A673 (cell line): ENCODE data around the gene CCDC33. TPM values are rescaled to one million over a fixed set of nuclear protein-coding genes. Genes with fewer than 3 reads are reported as not detected.

ENCODE experiments used
- BruUV-seq: library from RNA; stranded (reverse); fragments of 400-500 nt; replicated peaks from 2 replicates; lab custom pipeline; 2021; lab: Mats Ljungman, UMichigan
- CTCF ChIA-PET: fragments of 300-600 bp; sonication (Branson Sonifier 250); formaldehyde crosslinking; loops from one replicate; lab custom pipeline; 2022; ENCODE audit warnings: antibody characterized with exemption; lab: Charles Lee
- POLR2A ChIA-PET: fragments of 300-600 bp; sonication (Branson Sonifier 250); formaldehyde crosslinking; loops from one replicate; lab custom pipeline; 2022; ENCODE audit warnings: antibody characterized with exemption; ENCODE audit not compliant: low non-redundant PET; lab: Charles Lee
- DNase-seq: peaks from one replicate; pipeline ENCODE4 v3.0.0-alpha.2; 2015; ENCODE audit warnings: low spot score
- H3K27ac ChIP-seq: fragments of 200-600 bp; sonication (generic); 2 replicates; pipeline ENCODE4 v1.5.1; 2016; ENCODE audit warnings: mixed run types, low read depth, mild to moderate bottlenecking, mixed read lengths, antibody characterized with exemption, low read length; ENCODE audit not compliant: poor library complexity, severe bottlenecking
- H3K27me3 ChIP-seq: fragments of 200-600 bp; sonication (generic); replicated peaks from 2 replicates; pipeline ENCODE4 v1.6.1; 2017; ENCODE audit warnings: mixed run types, low read depth, mild to moderate bottlenecking, mixed read lengths, antibody characterized with exemption, low read length; ENCODE audit not compliant: insufficient read depth, poor library complexity
- H3K36me3 ChIP-seq: fragments of 200-600 bp; sonication (generic); 2 replicates; pipeline ENCODE4 v1.6.1; 2016; ENCODE audit warnings: mixed run types, mild to moderate bottlenecking, mixed read lengths, antibody characterized with exemption, low read length; ENCODE audit not compliant: insufficient read depth, poor library complexity, severe bottlenecking
- H3K4me1 ChIP-seq: fragments of 200-600 bp; sonication (generic); 2 replicates; pipeline ENCODE4 v1.6.1; 2017; ENCODE audit warnings: mixed run types, mild to moderate bottlenecking, mixed read lengths, antibody characterized with exemption, low read length; ENCODE audit not compliant: insufficient read depth, poor library complexity, severe bottlenecking
- H3K4me3 ChIP-seq: fragments of 200-600 bp; sonication (generic); 2 replicates; pipeline ENCODE4 v1.5.1; 2016; ENCODE audit warnings: low read depth, mixed run types, mild to moderate bottlenecking, mixed read lengths, low read length; ENCODE audit not compliant: poor library complexity, severe bottlenecking
- H3K9me3 ChIP-seq: fragments of 200-600 bp; sonication (generic); 2 replicates; pipeline ENCODE4 v1.6.1; 2016; ENCODE audit warnings: mixed run types, low read depth, mild to moderate bottlenecking, mixed read lengths, antibody characterized with exemption, low read length; ENCODE audit not compliant: poor library complexity, severe bottlenecking
- EZH2 ChIP-seq: fragments of 200-600 bp; sonication (generic); IDR thresholded peaks from 2 replicates; pipeline ENCODE4 v1.6.1; 2017; ENCODE audit warnings: borderline replicate concordance, low read depth, mild to moderate bottlenecking, mixed read lengths, antibody characterized with exemption, low read length; ENCODE audit not compliant: poor library complexity, severe bottlenecking
- intact Hi-C: fragments of 100-400 bp; cut with micrococcal nuclease; formaldehyde crosslinking; loops from one replicate; pipeline ENCODE4 v1.10.0; 2022; ENCODE audit not compliant: unreplicated experiment
- total RNA-seq: library from RNA; stranded (reverse); gene quantifications from 2 replicates; pipeline ENCODE4 v1.2.3, GENCODE V29; 2021
- TF ChIP-seq, protein P1 (sequence below): fragments of 300-800, 200-600 bp; sonication (generic); conservative IDR thresholded peaks from 2 replicates; pipeline ENCODE4 v1.5.1; 2017; ENCODE audit warnings: low read depth, mild to moderate bottlenecking, antibody characterized with exemption, low read length, moderate library complexity, mixed read lengths

Gene CCDC33
- total RNA-seq, 1 experiment from 2014 or later, result not detected

DNA sequence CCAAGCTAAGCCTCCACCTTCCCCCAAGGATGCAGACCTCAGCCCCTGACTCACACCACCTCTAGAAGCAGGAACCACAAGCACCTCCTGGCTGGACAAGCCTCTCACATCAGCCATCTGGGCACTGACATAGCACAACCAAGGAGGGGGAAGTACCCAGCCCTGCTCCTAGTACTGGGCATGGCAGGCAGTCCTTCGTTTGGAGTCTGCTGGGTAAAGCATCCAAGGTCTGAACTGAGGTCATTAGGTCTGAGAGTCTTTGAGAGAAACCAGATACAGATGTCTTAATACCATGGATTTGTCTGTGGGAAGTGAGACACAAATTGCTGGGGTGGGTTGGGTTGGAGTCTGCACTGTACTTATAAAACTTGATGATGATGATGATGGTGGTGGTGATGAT lies 61.8 kb downstream of the CCDC33 start:
- intact Hi-C loops, result no loop called here
- POLR2A ChIA-PET, result no interaction called here
- no peaks in the 10 kb centered on the region for H3K9me3 ChIP-seq
- no TSS peak for BruUV-seq
- no peak overlapping the region for H3K27ac ChIP-seq
- CTCF ChIA-PET, result interaction anchor here (0.7 kb wide), 2 partner anchors 164 to 362 kb away, joined by 10 to 11 read pairs; no protein-coding TSS in a partner anchor
- H3K4me3 ChIP-seq, result no peak overlapping the region
- DNase-seq, result no peak
- peaks cover 4% of the 10 kb centered on the region for H3K4me1 ChIP-seq
- TF ChIP-seq, protein P1, sequence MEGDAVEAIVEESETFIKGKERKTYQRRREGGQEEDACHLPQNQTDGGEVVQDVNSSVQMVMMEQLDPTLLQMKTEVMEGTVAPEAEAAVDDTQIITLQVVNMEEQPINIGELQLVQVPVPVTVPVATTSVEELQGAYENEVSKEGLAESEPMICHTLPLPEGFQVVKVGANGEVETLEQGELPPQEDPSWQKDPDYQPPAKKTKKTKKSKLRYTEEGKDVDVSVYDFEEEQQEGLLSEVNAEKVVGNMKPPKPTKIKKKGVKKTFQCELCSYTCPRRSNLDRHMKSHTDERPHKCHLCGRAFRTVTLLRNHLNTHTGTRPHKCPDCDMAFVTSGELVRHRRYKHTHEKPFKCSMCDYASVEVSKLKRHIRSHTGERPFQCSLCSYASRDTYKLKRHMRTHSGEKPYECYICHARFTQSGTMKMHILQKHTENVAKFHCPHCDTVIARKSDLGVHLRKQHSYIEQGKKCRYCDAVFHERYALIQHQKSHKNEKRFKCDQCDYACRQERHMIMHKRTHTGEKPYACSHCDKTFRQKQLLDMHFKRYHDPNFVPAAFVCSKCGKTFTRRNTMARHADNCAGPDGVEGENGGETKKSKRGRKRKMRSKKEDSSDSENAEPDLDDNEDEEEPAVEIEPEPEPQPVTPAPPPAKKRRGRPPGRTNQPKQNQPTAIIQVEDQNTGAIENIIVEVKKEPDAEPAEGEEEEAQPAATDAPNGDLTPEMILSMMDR, result no peak
- TF ChIP-seq EZH2, result no peak
- no peaks in the 10 kb centered on the region for H3K27me3 ChIP-seq
- no peaks in the 10 kb centered on the region for H3K36me3 ChIP-seq

DNA sequence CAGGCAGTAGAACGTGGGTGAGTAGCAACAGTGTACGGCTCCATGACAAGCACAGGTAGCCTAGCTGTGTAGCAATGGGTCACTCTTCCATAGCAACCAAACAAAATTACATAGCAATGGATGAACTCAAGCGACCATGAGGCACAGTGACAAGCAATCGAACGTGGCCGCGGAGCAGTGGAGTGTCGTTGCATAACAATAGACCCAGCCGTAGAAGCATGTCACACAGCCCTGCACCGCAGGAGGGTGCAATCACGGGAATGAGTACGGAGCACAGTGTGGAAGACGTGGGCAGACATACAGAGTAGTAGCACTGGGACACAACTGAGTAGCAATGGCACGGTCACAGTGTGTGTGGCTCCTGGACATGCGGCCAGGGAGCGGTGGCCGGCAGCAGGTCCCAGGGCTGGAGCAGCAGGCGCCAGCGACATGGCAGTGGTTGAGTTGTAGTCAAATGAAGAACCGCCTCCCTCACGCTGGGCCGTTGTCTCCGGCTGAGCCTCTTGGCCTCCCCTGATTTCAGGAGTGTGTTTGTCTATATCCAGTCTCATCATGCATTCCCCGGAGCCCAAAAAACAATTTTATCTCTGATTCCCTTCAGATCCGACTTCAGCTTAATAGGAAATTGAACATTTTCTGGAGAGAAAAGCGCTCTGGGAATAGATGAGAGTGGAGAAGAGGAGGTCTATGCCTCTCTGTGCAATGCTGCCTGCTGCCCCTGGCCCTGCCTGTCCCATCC lies 64.1 kb downstream of the CCDC33 start:
- Histone ChIP-seq H3K4me1 (peaks cover 17% of the 10 kb centered on the region), H3K4me3 (no peak overlapping the region), H3K27ac (no peak overlapping the region), H3K27me3 (no peaks in the 10 kb centered on the region), H3K9me3 (no peaks in the 10 kb centered on the region), H3K36me3 (no peaks in the 10 kb centered on the region)
- intact Hi-C loops, result no loop called here
- DNase-seq, result peak; percentile 51
- POLR2A ChIA-PET, result no interaction called here
- CTCF ChIA-PET, result no interaction called here
- BruUV-seq, result no TSS peak
- TF ChIP-seq EZH2, result no peak
- TF ChIP-seq, protein P1, result peak; percentile 35

DNA sequence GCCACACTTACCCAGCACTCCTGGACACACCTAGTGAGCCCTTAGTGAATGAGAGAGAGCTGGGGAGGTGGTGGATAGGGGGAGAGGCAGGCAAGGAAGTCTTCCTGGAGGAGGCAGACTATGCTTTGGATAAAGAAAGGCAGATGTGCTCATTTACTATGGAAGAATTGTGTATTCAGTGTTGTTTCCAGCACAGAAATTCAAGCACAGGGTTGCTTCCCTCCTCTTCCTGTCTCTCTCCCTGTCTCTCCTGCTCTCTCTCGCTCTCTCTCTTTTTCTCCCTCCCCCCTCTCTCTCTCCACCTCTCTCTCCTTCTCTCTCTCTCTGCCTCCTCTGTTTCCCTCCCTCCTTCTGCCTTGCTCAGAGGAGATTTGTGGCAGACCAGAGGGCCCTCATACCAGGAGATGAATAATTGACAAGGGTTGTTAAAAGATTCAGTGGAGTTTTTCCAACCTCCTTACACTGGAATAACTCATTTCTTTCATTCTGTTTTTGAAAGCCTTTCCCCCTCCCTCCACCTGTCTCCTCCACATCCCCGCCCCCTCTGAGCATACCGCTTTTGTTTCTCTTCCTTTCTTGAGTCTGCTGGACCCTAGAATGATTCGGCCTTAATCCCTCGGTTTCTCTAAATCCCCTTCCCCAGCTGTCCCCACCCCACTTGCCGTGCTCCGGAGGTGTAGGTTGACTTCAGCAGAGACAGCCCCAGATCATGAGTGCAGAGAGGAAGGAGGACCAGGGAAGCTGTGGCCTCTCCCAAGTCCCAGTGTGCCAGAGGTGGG lies 65.6 kb downstream of the CCDC33 start:
- ChIA-PET POLR2A (no interaction called here), CTCF (no interaction called here)
- Histone ChIP-seq H3K36me3 (no peaks in the 10 kb centered on the region), H3K27me3 (no peaks in the 10 kb centered on the region), H3K4me3 (no peak overlapping the region), H3K9me3 (no peaks in the 10 kb centered on the region), H3K27ac (no peak overlapping the region), H3K4me1 (peaks cover 17% of the 10 kb centered on the region)
- intact Hi-C loops, result no loop called here
- BruUV-seq, result no TSS peak
- DNase-seq, result no peak
- TF ChIP-seq, protein P1, result no peak
- TF ChIP-seq EZH2, result no peak
